SK-N-SH (cell line): ENCODE measurements around the gene BIRC7. TPM values are rescaled to one million over a fixed set of nuclear protein-coding genes. Genes with fewer than 3 reads are reported as not detected.

ENCODE experiments used
- CTCF ChIA-PET: fragments of 300-600, 350-600 bp; formaldehyde crosslinking; extraction: SDS; loops from one replicate; lab custom pipeline; 2021; lab: Yijun Ruan, JAX
- POLR2A ChIA-PET: fragments of 350-600 bp; sonication (Branson Sonifier 250); formaldehyde crosslinking; extraction: SDS; loops from one replicate; lab custom pipeline; 2020; ENCODE audit warnings: antibody characterized with exemption, inconsistent platforms; lab: Yijun Ruan, JAX
- DNase-seq: peaks from one replicate; pipeline ENCODE4 v3.0.0; 2012
- H2AFZ ChIP-seq: fragments of 200-600 bp; sonication (generic); 2 replicates; pipeline ENCODE4 v1.8.1; 2016; ENCODE audit warnings: antibody characterized with exemption, mild to moderate bottlenecking, low read depth
- H3F3A ChIP-seq: fragments of 200-600 bp; sonication (generic); replicated peaks from 2 replicates; pipeline ENCODE3; 2016; ENCODE audit warnings: antibody characterized with exemption, mild to moderate bottlenecking; ENCODE audit not compliant: insufficient read depth
- H3K27ac ChIP-seq, 2 experiments: fragments of 200-500 bp in 1 of 2; fragments of 200-600 bp in 1 of 2; sonication (Bioruptor generic) in 1 of 2; sonication (generic), shearing (Covaris generic) in 1 of 2; 2 replicates each; pipeline versions ENCODE4 v1.5.1 to v1.6.1; 2014 to 2016; ENCODE audit warnings: low read depth in 2 of 2, inconsistent platforms in 1 of 2, low read length in 1 of 2, mild to moderate bottlenecking in 1 of 2, mixed read lengths in 1 of 2
- H3K27me3 ChIP-seq: fragments of 200-600 bp; sonication (generic), shearing (Covaris generic); 2 replicates; pipeline ENCODE4 v1.6.1; 2016; ENCODE audit warnings: mixed run types; ENCODE audit not compliant: insufficient read depth
- H3K36me3 ChIP-seq, 2 experiments: fragments of 200-500 bp in 1 of 2; fragments of 200-600 bp in 1 of 2; sonication (Bioruptor generic) in 1 of 2; sonication (generic) in 1 of 2; replicated peaks in 1 of 2; 2 replicates each; pipeline versions ENCODE3 to v1.5.1; 2014 to 2016; ENCODE audit warnings: low read length in 1 of 2, mild to moderate bottlenecking in 1 of 2; ENCODE audit not compliant: insufficient read depth in 2 of 2, control insufficient read depth in 1 of 2
- H3K4me1 ChIP-seq, 2 experiments: fragments of 200-500 bp in 1 of 2; fragments of 200-600 bp in 1 of 2; sonication (Bioruptor generic) in 1 of 2; sonication (generic), shearing (Covaris generic) in 1 of 2; 2 replicates each; pipeline versions ENCODE4 v1.5.1 to v1.6.1; 2014 to 2016; ENCODE audit warnings: low read depth in 1 of 2, low read length in 1 of 2, mixed run types in 1 of 2; ENCODE audit not compliant: insufficient read depth in 2 of 2, control insufficient read depth in 1 of 2
- H3K4me2 ChIP-seq: fragments of 200-600 bp; sonication (generic), shearing (Covaris generic); 2 replicates; pipeline ENCODE4 v1.6.1; 2017; ENCODE audit warnings: mixed run types
- H3K4me3 ChIP-seq, 2 experiments: fragments of 200-500 bp in 1 of 2; fragments of 200-600 bp in 1 of 2; sonication (Bioruptor generic) in 1 of 2; sonication (generic), shearing (Covaris generic) in 1 of 2; 2 replicates each; pipeline versions ENCODE4 v1.5.1 to v1.8.1; 2014 to 2016; ENCODE audit warnings: low read depth in 2 of 2, inconsistent platforms in 1 of 2, low read length in 1 of 2, mild to moderate bottlenecking in 1 of 2, mixed read lengths in 1 of 2, moderate library complexity in 1 of 2
- H3K79me2 ChIP-seq: fragments of 200-600 bp; sonication (generic); 2 replicates; pipeline ENCODE4 v1.8.1; 2017; ENCODE audit warnings: mild to moderate bottlenecking; ENCODE audit not compliant: insufficient read depth
- H3K9ac ChIP-seq: fragments of 200-600 bp; sonication (generic); 2 replicates; pipeline ENCODE4 v1.6.1; 2017; ENCODE audit warnings: mixed run types
- H3K9me2 ChIP-seq: fragments of 200-600 bp; sonication (generic); 2 replicates; pipeline ENCODE4 v1.6.1; 2017; ENCODE audit warnings: mixed run types
- H3K9me3 ChIP-seq: fragments of 200-600 bp; sonication (generic); 2 replicates; pipeline ENCODE4 v1.6.1; 2017; ENCODE audit warnings: mixed run types, mild to moderate bottlenecking, moderate library complexity
- H4K20me1 ChIP-seq: fragments of 200-600 bp; sonication (generic); 2 replicates; pipeline ENCODE4 v1.6.1; 2017; ENCODE audit warnings: mild to moderate bottlenecking, mixed run types; ENCODE audit not compliant: insufficient read depth
- EP300 ChIP-seq, 2 experiments: IDR thresholded peaks; 2 replicates each; pipeline versions ENCODE4 v1.4.0 to v1.6.1; 2012; ENCODE audit warnings: borderline replicate concordance in 1 of 2, low read depth in 1 of 2, low read length in 1 of 2
- RAD21 ChIP-seq: IDR thresholded peaks from 2 replicates; pipeline ENCODE4 v1.6.1; 2012; ENCODE audit warnings: mild to moderate bottlenecking, low read length
- RFX5 ChIP-seq: IDR thresholded peaks from 2 replicates; pipeline ENCODE4 v1.6.1; 2012; ENCODE audit warnings: mild to moderate bottlenecking, improper control_type of control experiment, low read length
- RXRA ChIP-seq: IDR thresholded peaks from 2 replicates; pipeline ENCODE4 v1.4.0; 2012; ENCODE audit warnings: low read depth, mild to moderate bottlenecking, borderline replicate concordance
- WGBS: methylation state at CpG from one replicate; pipeline ENCODE4 v1.1.6; 2017; ENCODE audit warnings: low lambda C conversion rate; 5-methylcytosine and 5-hydroxymethylcytosine counted together
- polyA plus RNA-seq, 3 experiments: library from polyadenylated mRNA; depleted of rRNA; stranded (reverse); fragments of >200 nt; gene quantifications; 2 replicates each; pipeline ENCODE4 v1.2.3, GENCODE V29; 2012
- TF ChIP-seq, protein P1 (sequence below): IDR thresholded peaks from 2 replicates; pipeline ENCODE4 v1.4.0; 2012; ENCODE audit warnings: low read depth, borderline replicate concordance
- TF ChIP-seq, protein P2 (sequence below): fragments of 150-350 bp; IDR thresholded peaks from 2 replicates; pipeline ENCODE4 v1.6.1; 2017; ENCODE audit warnings: antibody characterized with exemption, low read length, low read depth, borderline replicate concordance
- TF ChIP-seq, protein P3 (sequence below): IDR thresholded peaks from 2 replicates; pipeline ENCODE4; 2012
- TF ChIP-seq, protein P4 (sequence below): IDR thresholded peaks from 2 replicates; pipeline ENCODE4 v1.6.1; 2012; ENCODE audit warnings: mild to moderate bottlenecking, low read depth, low read length, moderate library complexity

Gene BIRC7
- polyA plus RNA-seq, 1 of the 3 experiments (the other 2 are of a cell fraction), result not detected

DNA sequence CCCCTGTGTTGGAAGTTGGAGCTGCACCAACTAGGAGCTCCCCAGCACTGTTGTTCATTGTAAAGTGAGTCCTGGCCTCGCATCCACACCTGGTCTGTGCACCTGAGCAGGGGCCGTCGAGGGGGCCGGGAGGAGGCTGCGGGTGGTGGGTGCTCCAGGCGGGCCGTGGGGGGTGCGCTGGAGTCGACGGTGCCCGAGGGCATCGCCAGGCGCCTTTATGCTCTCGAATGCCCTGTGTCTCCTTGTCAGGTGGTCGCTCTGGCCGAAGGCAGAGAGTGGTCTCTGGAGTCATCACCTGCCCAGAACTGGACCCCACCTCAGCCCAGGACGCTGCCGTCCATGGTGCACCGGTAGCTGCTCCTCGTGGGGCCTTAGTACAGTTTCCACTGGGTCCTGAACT is 41.3 kb downstream of the BIRC7 start:
- peaks cover 19 to 56% of the 10 kb centered on the region in 2 experiments for H3K36me3 ChIP-seq
- H3K9me3 ChIP-seq, result no peaks in the 10 kb centered on the region
- POLR2A ChIA-PET, result no interaction called here
- H3K4me1 ChIP-seq, result peaks cover 0 to 15% of the 10 kb centered on the region in 2 experiments; a peak in 2 of 4 replicates
- H3K4me2 ChIP-seq, result no peak overlapping the region
- TF ChIP-seq, protein P1, sequence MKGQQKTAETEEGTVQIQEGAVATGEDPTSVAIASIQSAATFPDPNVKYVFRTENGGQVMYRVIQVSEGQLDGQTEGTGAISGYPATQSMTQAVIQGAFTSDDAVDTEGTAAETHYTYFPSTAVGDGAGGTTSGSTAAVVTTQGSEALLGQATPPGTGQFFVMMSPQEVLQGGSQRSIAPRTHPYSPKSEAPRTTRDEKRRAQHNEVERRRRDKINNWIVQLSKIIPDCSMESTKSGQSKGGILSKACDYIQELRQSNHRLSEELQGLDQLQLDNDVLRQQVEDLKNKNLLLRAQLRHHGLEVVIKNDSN, result no peak
- TF ChIP-seq EP300 (IDR thresholded peaks at IDR 0.05; ENCODE audit: borderline replicate concordance in 1 of 2, low read depth in 1 of 2, low read length in 1 of 2) (no peak), RXRA (no peak), RFX5 (no peak), RAD21 (no peak)
- TF ChIP-seq, protein P2, sequence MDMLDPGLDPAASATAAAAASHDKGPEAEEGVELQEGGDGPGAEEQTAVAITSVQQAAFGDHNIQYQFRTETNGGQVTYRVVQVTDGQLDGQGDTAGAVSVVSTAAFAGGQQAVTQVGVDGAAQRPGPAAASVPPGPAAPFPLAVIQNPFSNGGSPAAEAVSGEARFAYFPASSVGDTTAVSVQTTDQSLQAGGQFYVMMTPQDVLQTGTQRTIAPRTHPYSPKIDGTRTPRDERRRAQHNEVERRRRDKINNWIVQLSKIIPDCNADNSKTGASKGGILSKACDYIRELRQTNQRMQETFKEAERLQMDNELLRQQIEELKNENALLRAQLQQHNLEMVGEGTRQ, result no peak
- TF ChIP-seq, protein P3, sequence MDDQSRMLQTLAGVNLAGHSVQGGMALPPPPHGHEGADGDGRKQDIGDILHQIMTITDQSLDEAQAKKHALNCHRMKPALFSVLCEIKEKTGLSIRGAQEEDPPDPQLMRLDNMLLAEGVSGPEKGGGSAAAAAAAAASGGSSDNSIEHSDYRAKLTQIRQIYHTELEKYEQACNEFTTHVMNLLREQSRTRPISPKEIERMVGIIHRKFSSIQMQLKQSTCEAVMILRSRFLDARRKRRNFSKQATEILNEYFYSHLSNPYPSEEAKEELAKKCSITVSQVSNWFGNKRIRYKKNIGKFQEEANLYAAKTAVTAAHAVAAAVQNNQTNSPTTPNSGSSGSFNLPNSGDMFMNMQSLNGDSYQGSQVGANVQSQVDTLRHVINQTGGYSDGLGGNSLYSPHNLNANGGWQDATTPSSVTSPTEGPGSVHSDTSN, result no peak
- TF ChIP-seq, protein P4, sequence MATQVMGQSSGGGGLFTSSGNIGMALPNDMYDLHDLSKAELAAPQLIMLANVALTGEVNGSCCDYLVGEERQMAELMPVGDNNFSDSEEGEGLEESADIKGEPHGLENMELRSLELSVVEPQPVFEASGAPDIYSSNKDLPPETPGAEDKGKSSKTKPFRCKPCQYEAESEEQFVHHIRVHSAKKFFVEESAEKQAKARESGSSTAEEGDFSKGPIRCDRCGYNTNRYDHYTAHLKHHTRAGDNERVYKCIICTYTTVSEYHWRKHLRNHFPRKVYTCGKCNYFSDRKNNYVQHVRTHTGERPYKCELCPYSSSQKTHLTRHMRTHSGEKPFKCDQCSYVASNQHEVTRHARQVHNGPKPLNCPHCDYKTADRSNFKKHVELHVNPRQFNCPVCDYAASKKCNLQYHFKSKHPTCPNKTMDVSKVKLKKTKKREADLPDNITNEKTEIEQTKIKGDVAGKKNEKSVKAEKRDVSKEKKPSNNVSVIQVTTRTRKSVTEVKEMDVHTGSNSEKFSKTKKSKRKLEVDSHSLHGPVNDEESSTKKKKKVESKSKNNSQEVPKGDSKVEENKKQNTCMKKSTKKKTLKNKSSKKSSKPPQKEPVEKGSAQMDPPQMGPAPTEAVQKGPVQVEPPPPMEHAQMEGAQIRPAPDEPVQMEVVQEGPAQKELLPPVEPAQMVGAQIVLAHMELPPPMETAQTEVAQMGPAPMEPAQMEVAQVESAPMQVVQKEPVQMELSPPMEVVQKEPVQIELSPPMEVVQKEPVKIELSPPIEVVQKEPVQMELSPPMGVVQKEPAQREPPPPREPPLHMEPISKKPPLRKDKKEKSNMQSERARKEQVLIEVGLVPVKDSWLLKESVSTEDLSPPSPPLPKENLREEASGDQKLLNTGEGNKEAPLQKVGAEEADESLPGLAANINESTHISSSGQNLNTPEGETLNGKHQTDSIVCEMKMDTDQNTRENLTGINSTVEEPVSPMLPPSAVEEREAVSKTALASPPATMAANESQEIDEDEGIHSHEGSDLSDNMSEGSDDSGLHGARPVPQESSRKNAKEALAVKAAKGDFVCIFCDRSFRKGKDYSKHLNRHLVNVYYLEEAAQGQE, result no peak
- peaks cover 58% of the 10 kb centered on the region for H3K79me2 ChIP-seq
- H3K27ac ChIP-seq, result no peak overlapping the region
- H3K9me2 ChIP-seq, result no peaks in the 10 kb centered on the region
- H3F3A ChIP-seq, result no peaks in the 10 kb centered on the region
- no peak for DNase-seq
- H3K4me3 ChIP-seq, result no peak overlapping the region
- CTCF ChIA-PET, result interaction anchor here (1.1 to 1.3 kb wide), 3 partner anchors 33 to 60 kb away, joined by 3 to 4 read pairs (median 3); no protein-coding TSS in a partner anchor
- H2AFZ ChIP-seq, result no peak overlapping the region
- peaks cover 52% of the 10 kb centered on the region for H4K20me1 ChIP-seq
- WGBS, result 100% methylated on average over 3 of the region's 20 CpGs
- H3K9ac ChIP-seq, result no peak overlapping the region
- H3K27me3 ChIP-seq, result no peaks in the 10 kb centered on the region
